ENCODE measurements around the gene AQP1.

DNA sequence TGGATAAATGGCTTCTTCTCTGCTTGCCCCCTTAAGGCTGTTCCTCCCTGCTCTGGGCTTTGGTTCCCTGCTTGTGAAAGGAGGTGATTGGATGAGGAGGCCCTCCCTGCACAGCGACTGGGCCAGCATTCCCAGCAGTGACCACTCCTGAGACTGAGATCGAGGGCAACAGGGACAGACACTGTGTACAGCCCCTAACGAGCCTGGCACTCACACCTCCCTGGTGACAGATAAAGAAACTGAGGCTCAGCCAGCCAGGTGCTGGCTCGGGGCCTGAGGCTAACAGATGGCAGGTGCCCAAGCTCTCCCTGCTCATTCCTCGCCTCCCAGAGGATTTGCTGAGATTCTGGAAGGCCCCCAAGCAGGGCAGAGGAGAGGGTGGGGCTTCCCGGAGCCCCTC lies 12.0 kb upstream of the AQP1 start:
- TF ChIP-seq POLR2AphosphoS5 (IDR thresholded peaks at IDR 0.05) (no peak), EP300 (IDR thresholded peaks at IDR 0.05) (no peak)
- TF ChIP-seq, protein P1, sequence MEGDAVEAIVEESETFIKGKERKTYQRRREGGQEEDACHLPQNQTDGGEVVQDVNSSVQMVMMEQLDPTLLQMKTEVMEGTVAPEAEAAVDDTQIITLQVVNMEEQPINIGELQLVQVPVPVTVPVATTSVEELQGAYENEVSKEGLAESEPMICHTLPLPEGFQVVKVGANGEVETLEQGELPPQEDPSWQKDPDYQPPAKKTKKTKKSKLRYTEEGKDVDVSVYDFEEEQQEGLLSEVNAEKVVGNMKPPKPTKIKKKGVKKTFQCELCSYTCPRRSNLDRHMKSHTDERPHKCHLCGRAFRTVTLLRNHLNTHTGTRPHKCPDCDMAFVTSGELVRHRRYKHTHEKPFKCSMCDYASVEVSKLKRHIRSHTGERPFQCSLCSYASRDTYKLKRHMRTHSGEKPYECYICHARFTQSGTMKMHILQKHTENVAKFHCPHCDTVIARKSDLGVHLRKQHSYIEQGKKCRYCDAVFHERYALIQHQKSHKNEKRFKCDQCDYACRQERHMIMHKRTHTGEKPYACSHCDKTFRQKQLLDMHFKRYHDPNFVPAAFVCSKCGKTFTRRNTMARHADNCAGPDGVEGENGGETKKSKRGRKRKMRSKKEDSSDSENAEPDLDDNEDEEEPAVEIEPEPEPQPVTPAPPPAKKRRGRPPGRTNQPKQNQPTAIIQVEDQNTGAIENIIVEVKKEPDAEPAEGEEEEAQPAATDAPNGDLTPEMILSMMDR (IDR thresholded peaks at IDR 0.05), result no peak

All from gastroesophageal sphincter (tissue), 3 donors.